Heart left ventricle (tissue), 16 donors: ENCODE measurements around the gene SLIT1. TPM values are rescaled to one million over a fixed set of nuclear protein-coding genes. Genes with fewer than 3 reads are reported as not detected.

Source experiments
- ATAC-seq, 4 donors: fragments of 200-7000 bp; cut with Tn5 transposase; one replicate each; pipeline ENCODE4 v1.9.1; 2020 to 2022; ENCODE audit warnings: moderate library complexity in 4 of 4, mild to moderate bottlenecking in 3 of 4, moderate number of reproducible peaks in 1 of 4
- DNase-seq, 5 donors: peaks; one replicate each; pipeline ENCODE4 v3.0.0-alpha.2; 2020
- H3K27ac ChIP-seq, 12 donors: fragments of 200-600 bp; sonication (generic) in 4 of 12; one replicate each; pipeline versions ENCODE4 v1.5.0 to v1.8.0; 2016 to 2022; ENCODE audit warnings: mild to moderate bottlenecking in 2 of 12
- H3K27me3 ChIP-seq, 9 donors: fragments of 200-600 bp; sonication (generic) in 2 of 9; one replicate each; pipeline versions ENCODE4 v1.5.1 to v1.8.0; 2016 to 2022; ENCODE audit warnings: mild to moderate bottlenecking in 3 of 9
- H3K36me3 ChIP-seq, 9 donors: fragments of 200-600 bp; sonication (generic) in 2 of 9; one replicate each; pipeline versions ENCODE4 v1.5.0 to v1.8.0; 2018 to 2022; ENCODE audit warnings: mild to moderate bottlenecking in 2 of 9
- H3K4me1 ChIP-seq, 12 donors: fragments of 200-600 bp; sonication (generic) in 4 of 12; one replicate each; pipeline versions ENCODE4 v1.5.0 to v1.8.0; 2016 to 2022; ENCODE audit warnings: mild to moderate bottlenecking in 3 of 12
- H3K4me3 ChIP-seq, 12 donors: fragments of 200-600 bp; sonication (generic) in 4 of 12; one replicate each; pipeline versions ENCODE4 v1.5.0 to v1.8.0; 2017 to 2022; ENCODE audit warnings: mild to moderate bottlenecking in 9 of 12, moderate library complexity in 4 of 12
- H3K9me3 ChIP-seq, 12 donors: fragments of 200-600 bp; sonication (generic) in 4 of 12; one replicate each; pipeline versions ENCODE4 v1.5.0 to v1.8.0; 2016 to 2022; ENCODE audit warnings: mild to moderate bottlenecking in 1 of 12
- POLR2A ChIP-seq, 2 donors: fragments of 450-650 bp; IDR thresholded peaks; one replicate each; pipeline ENCODE4 v1.6.1; 2017; ENCODE audit warnings: antibody characterized with exemption in 2 of 2, mild to moderate bottlenecking in 2 of 2, moderate library complexity in 2 of 2
- WGBS, 4 donors: extraction: QIAGEN DNeasy Blood & Tissue Kit in 2 of 4; methylation state at CpG; one replicate each; pipeline versions ENCODE4 v1.1.5 to v1.1.7; 2013 to 2018; 5-methylcytosine and 5-hydroxymethylcytosine counted together
- intact Hi-C, 10 donors: fragments of 100-400 bp; cut with DNase I; formaldehyde crosslinking; loops; one replicate each; pipeline versions ENCODE4 v1.11.1 to v1.14.2; 2022
- polyA plus RNA-seq, 2 donors: library from polyadenylated mRNA; stranded (reverse); fragments of 200-250 nt; gene quantifications; one replicate each; pipeline ENCODE4 v1.2.3, GENCODE V29; 2013
- total RNA-seq, 9 donors: library from RNA; depleted of rRNA in 2 of 9; stranded (reverse); fragments of >200 nt in 2 of 9; fragmentation: NEBNext Ultra II Directional in 3 of 9; extraction: Animal tissue kit (Norgen Biotek cat#: 25700) in 3 of 9; gene quantifications; one replicate each; pipeline versions ENCODE4 v1.1.0 to v1.2.4, GENCODE V29; 2016 to 2023
- TF ChIP-seq, protein P1 (sequence below), 12 donors: fragments of 200-600 bp; sonication (generic) in 4 of 12; IDR thresholded peaks; one replicate each; pipeline versions ENCODE4 v1.5.0 to v1.8.0; 2018 to 2022; ENCODE audit warnings: antibody characterized with exemption in 12 of 12, mild to moderate bottlenecking in 5 of 12
- donor health status: ischemic (EF 13 %, LVEDD 7.1; RV severe dilation, severe dysfunction).
- donor health status: healthy with polysubstance abuse.
- donor health status: DM: no; HTN: yes; CAD: no.
- donor health status: DM: no; HTN: no; CAD: no.
- donor health status: ischemic (EF 25% LVEDD 6.9; RV normal size, moderate dysfunction).
- donor health status: ischemic (EF 25% LVEDD 5.7; RV mildly dilated, moderate dysfunction).
- donor health status: healthy.
- donor health status: DM: yes; HTN: yes; CAD: no.
- donor health status: ischemic (EF 35%, LVEDD 5.7; RV mildly dilated, moderate dysfunction).
- donor health status: nonischemic (EF 11% LVEDD 7.7; RV severe dilation, severe dysfunction).
- donor health status: DM: yes; HTN: yes; CAD: no.
- donor health status: PGD.
- donor health status: ischemic (EF 29% LVEDD 5.4; RV normal size, mild dysfunction).
- donor health status: nonischemic (EF 23%, LVEDD 6.1; RV moderate dilation, normal function).

The SLIT1 gene
- total and polyA plus RNA-seq, 11 donors, result 0.04 to 0.61 (median 0.12) TPM

DNA sequence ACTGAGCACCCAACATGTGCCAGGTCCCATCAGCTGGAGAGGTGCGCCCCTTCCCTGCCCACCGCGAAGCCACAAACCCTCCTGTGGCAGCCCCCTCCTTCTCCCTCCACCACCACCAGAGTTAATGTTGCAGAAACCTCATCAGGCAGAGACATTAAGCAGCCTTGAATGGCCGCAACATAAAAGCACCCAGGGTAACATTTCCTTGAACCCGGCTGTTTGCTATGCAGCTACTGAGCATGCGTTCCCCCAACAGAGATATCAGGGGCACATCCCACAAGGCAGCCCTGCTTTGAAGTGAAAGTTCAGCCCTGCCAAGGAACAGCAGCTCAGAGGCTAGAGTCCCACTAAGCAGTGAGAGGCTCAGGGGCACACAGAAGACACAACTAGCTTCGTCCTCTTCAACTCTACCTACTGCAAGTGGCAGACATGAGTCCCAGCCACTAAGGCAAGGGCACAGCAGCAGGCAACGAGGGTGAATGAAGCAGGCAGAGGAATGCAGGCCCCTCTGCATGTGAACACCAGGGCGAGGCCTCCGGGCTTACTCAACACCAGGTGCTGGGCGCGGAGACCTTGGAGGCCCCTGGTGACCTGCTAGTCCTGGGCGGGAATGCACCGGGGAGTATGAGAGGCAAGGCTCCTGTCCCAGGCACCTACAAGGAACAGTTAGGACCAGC, 107.4 kb downstream of the SLIT1 start:
- Histone ChIP-seq H3K4me1 (no peaks in the 10 kb centered on the region), H3K4me3 (no peak overlapping the region), H3K36me3 (no peaks in the 10 kb centered on the region), H3K9me3 (no peaks in the 10 kb centered on the region), H3K27me3 (peaks cover 0 to 4% (median 0%) of the 10 kb centered on the region in 9 donors), H3K27ac (no peak overlapping the region)
- ATAC-seq, result no peak
- TF ChIP-seq, protein P1, sequence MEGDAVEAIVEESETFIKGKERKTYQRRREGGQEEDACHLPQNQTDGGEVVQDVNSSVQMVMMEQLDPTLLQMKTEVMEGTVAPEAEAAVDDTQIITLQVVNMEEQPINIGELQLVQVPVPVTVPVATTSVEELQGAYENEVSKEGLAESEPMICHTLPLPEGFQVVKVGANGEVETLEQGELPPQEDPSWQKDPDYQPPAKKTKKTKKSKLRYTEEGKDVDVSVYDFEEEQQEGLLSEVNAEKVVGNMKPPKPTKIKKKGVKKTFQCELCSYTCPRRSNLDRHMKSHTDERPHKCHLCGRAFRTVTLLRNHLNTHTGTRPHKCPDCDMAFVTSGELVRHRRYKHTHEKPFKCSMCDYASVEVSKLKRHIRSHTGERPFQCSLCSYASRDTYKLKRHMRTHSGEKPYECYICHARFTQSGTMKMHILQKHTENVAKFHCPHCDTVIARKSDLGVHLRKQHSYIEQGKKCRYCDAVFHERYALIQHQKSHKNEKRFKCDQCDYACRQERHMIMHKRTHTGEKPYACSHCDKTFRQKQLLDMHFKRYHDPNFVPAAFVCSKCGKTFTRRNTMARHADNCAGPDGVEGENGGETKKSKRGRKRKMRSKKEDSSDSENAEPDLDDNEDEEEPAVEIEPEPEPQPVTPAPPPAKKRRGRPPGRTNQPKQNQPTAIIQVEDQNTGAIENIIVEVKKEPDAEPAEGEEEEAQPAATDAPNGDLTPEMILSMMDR (IDR thresholded peaks at IDR 0.05), result no peak
- no peak for TF ChIP-seq POLR2A (IDR thresholded peaks at IDR 0.05)
- WGBS, 4 donors, result 85 to 93% (median 85%) methylated on average over 9 to 14 of the region's 14 CpGs
- intact Hi-C loops, result loop anchor here in 1 of 10 donors (10.0 kb wide), 1 partner anchor 276 kb away; no protein-coding TSS in a partner anchor
- no peak for DNase-seq

DNA sequence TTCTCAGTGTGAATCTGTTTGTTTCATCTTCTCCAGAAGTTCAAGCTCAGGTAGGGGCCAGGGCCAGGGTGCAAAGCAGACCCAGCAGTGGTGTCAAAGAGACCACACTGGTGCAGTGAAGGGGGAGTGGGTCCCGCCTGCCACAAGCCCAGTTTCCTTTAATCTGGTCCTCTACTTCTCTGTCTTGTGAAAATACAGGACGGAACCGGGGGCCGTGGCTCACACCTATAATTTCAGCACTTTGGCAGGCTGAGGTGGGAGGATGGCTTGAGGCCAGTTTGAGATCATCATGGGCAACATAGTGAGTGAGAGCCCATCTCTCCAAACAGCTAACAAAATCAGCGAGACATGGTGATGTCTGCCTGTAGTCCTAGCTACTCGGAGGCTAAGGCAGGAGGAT, 109.0 kb downstream of the SLIT1 start:
- intact Hi-C loops, result loop anchor here in 1 of 10 donors (10.0 kb wide), 1 partner anchor 278 kb away; no protein-coding TSS in a partner anchor
- DNase-seq, result peak in 2 of 5 donors; percentile 1 to 7
- 73 to 80% (median 79%) methylated on average over 6 of the region's 6 CpGs for WGBS, 4 donors

DNA sequence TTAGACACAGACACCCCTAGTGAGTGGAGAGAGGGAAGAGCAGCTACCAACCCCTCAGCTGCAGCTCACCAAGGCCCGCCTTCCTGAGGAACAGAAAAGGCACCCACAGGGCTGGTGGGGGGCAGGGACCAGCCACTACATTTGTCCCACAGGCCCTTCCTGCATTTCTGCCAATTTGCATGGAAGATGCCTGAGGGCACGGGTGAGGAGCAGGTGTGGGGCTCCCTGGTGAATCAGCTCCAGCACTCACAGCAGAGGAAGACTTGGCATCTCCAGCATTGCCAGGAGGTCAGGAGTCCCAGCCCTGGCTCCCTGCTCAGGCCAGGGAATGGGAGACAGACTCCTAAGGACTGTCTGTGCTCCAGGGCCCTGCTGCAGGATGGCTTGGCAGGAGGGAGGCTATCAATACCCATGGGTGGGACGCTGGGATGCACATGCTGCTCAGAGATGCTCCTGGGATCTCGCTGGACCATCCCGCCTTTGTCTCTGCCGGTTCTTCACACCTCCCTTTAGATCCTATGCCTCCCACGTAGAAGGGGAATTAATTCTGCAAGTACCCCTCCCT, 109.7 kb downstream of the SLIT1 start:
- intact Hi-C loops, result loop anchor here in 1 of 10 donors (10.0 kb wide), 1 partner anchor 279 kb away; no protein-coding TSS in a partner anchor
- H3K9me3 ChIP-seq, result no peaks in the 10 kb centered on the region
- no peaks in the 10 kb centered on the region for H3K36me3 ChIP-seq
- TF ChIP-seq, protein P1 (IDR thresholded peaks at IDR 0.05), result no peak
- no peak for TF ChIP-seq POLR2A (IDR thresholded peaks at IDR 0.05)
- H3K4me3 ChIP-seq, result no peak overlapping the region
- H3K27me3 ChIP-seq, result peaks cover 0 to 21% (median 5%) of the 10 kb centered on the region in 9 donors
- no peaks in the 10 kb centered on the region for H3K4me1 ChIP-seq
- H3K27ac ChIP-seq, result no peak overlapping the region
- DNase-seq (peak in 2 of 5 donors; percentile 15 to 17), ATAC-seq (no peak)
- WGBS, 4 donors, result 74 to 83% (median 77%) methylated on average over 6 to 7 of the region's 7 CpGs

More for the DNA sequence above, 109.0 kb downstream of the SLIT1 start:
- TF ChIP-seq POLR2A (IDR thresholded peaks at IDR 0.05), result no peak
- TF ChIP-seq, protein P1 (IDR thresholded peaks at IDR 0.05), result no peak
- ATAC-seq, result no peak
- H3K4me3 ChIP-seq, result no peak overlapping the region
- no peak overlapping the region for H3K27ac ChIP-seq
- H3K36me3 ChIP-seq, result no peaks in the 10 kb centered on the region
- H3K9me3 ChIP-seq, result no peaks in the 10 kb centered on the region
- no peaks in the 10 kb centered on the region for H3K4me1 ChIP-seq
- H3K27me3 ChIP-seq, result peaks cover 0 to 18% (median 5%) of the 10 kb centered on the region in 9 donors

DNA sequence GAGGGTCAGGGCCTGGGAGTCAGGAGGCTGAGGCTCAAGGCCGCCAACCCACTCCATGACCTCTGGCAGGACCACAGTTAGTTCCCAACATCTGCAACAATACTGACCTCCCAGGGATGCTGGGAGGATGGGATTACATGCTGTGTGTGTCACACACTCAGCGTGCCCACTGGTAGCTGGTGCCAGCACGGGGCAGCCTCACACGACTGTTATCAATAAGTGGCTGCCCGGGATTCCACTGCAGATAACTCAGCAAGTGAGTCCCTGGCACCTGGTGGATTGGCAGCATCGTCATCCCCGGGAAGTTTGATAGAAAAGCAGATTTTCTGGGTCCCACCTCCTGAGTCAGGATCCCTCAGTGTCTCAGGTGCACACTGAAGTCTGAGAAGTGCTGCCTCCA, 110.3 kb downstream of the SLIT1 start:
- Histone ChIP-seq H3K36me3 (no peaks in the 10 kb centered on the region), H3K4me3 (no peak overlapping the region), H3K4me1 (no peaks in the 10 kb centered on the region), H3K27me3 (peaks cover 0 to 19% (median 5%) of the 10 kb centered on the region in 9 donors), H3K9me3 (no peaks in the 10 kb centered on the region), H3K27ac (no peak overlapping the region)
- DNase-seq, result peak in 2 of 5 donors; percentile 2 to 9
- WGBS, 4 donors, result 51 to 77% (median 53%) methylated on average over 7 of the region's 7 CpGs
- intact Hi-C loops, result loop anchor here in 1 of 10 donors (10.0 kb wide), 1 partner anchor 279 kb away; no protein-coding TSS in a partner anchor
- TF ChIP-seq, protein P1 (IDR thresholded peaks at IDR 0.05), result no peak
- TF ChIP-seq POLR2A (IDR thresholded peaks at IDR 0.05), result no peak
- no peak for ATAC-seq
